ENCODE measurements around the gene ZNF789. TPM values are rescaled to one million over a fixed set of nuclear protein-coding genes. Genes with fewer than 3 reads are reported as not detected.

The ZNF789 gene
- total and polyA plus RNA-seq, 9 of the 15 experiments (the other 6 are each of a cell fraction or from before 2014, with no cell fraction given): 6.1 to 57.0 (median 24.8) TPM

- TF ChIP-seq OTX1 (CRISPR knock-in tag; IDR thresholded peaks at IDR 0.05): peak; percentile 67; the same call in 1 of the 2 replicates
- TF ChIP-seq, protein P1, sequence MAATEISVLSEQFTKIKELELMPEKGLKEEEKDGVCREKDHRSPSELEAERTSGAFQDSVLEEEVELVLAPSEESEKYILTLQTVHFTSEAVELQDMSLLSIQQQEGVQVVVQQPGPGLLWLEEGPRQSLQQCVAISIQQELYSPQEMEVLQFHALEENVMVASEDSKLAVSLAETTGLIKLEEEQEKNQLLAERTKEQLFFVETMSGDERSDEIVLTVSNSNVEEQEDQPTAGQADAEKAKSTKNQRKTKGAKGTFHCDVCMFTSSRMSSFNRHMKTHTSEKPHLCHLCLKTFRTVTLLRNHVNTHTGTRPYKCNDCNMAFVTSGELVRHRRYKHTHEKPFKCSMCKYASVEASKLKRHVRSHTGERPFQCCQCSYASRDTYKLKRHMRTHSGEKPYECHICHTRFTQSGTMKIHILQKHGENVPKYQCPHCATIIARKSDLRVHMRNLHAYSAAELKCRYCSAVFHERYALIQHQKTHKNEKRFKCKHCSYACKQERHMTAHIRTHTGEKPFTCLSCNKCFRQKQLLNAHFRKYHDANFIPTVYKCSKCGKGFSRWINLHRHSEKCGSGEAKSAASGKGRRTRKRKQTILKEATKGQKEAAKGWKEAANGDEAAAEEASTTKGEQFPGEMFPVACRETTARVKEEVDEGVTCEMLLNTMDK (IDR thresholded peaks at IDR 0.05; ENCODE audit: borderline replicate concordance, insufficient read depth, low read depth, low read length, poor library complexity, severe bottlenecking): no peak
- TF ChIP-seq XRCC3 (IDR thresholded peaks at IDR 0.05): no peak
- no peak for TF ChIP-seq KHSRP (IDR thresholded peaks at IDR 0.05)
- TF ChIP-seq ZFPM2 (CRISPR knock-in tag; IDR thresholded peaks at IDR 0.05): no peak
- no peak for TF ChIP-seq SAFB (IDR thresholded peaks at IDR 0.05; ENCODE audit: borderline replicate concordance, low read depth, low read length)
- no peak for TF ChIP-seq NCOA1 (IDR thresholded peaks at IDR 0.05; ENCODE audit: low read depth)
- no peak for TF ChIP-seq KLF16 (IDR thresholded peaks at IDR 0.05)
- TF ChIP-seq ARID1B (IDR thresholded peaks at IDR 0.05): no peak
- peak; percentile 92 for TF ChIP-seq SUPT5H (IDR thresholded peaks at IDR 0.05)
- peak; percentile 73; the same call in 1 of the 2 replicates for TF ChIP-seq ZBED1 (IDR thresholded peaks at IDR 0.05)
- peak; percentile 98 for TF ChIP-seq L3MBTL2 (IDR thresholded peaks at IDR 0.05)
- no peak for TF ChIP-seq ZNF354B (CRISPR knock-in tag; IDR thresholded peaks at IDR 0.05)
- TF ChIP-seq ZNF551 (CRISPR knock-in tag; IDR thresholded peaks at IDR 0.05): no peak
- no peak for TF ChIP-seq SNAPC5 (CRISPR knock-in tag; IDR thresholded peaks at IDR 0.05)
- peak; percentile 26 for TF ChIP-seq ZFP36 (IDR thresholded peaks at IDR 0.05; ENCODE audit: low read depth, low read length, partially characterized antibody)
- no peak for TF ChIP-seq DIDO1 (tag; IDR thresholded peaks at IDR 0.05; ENCODE audit: low read depth)
- TF ChIP-seq, protein P2, sequence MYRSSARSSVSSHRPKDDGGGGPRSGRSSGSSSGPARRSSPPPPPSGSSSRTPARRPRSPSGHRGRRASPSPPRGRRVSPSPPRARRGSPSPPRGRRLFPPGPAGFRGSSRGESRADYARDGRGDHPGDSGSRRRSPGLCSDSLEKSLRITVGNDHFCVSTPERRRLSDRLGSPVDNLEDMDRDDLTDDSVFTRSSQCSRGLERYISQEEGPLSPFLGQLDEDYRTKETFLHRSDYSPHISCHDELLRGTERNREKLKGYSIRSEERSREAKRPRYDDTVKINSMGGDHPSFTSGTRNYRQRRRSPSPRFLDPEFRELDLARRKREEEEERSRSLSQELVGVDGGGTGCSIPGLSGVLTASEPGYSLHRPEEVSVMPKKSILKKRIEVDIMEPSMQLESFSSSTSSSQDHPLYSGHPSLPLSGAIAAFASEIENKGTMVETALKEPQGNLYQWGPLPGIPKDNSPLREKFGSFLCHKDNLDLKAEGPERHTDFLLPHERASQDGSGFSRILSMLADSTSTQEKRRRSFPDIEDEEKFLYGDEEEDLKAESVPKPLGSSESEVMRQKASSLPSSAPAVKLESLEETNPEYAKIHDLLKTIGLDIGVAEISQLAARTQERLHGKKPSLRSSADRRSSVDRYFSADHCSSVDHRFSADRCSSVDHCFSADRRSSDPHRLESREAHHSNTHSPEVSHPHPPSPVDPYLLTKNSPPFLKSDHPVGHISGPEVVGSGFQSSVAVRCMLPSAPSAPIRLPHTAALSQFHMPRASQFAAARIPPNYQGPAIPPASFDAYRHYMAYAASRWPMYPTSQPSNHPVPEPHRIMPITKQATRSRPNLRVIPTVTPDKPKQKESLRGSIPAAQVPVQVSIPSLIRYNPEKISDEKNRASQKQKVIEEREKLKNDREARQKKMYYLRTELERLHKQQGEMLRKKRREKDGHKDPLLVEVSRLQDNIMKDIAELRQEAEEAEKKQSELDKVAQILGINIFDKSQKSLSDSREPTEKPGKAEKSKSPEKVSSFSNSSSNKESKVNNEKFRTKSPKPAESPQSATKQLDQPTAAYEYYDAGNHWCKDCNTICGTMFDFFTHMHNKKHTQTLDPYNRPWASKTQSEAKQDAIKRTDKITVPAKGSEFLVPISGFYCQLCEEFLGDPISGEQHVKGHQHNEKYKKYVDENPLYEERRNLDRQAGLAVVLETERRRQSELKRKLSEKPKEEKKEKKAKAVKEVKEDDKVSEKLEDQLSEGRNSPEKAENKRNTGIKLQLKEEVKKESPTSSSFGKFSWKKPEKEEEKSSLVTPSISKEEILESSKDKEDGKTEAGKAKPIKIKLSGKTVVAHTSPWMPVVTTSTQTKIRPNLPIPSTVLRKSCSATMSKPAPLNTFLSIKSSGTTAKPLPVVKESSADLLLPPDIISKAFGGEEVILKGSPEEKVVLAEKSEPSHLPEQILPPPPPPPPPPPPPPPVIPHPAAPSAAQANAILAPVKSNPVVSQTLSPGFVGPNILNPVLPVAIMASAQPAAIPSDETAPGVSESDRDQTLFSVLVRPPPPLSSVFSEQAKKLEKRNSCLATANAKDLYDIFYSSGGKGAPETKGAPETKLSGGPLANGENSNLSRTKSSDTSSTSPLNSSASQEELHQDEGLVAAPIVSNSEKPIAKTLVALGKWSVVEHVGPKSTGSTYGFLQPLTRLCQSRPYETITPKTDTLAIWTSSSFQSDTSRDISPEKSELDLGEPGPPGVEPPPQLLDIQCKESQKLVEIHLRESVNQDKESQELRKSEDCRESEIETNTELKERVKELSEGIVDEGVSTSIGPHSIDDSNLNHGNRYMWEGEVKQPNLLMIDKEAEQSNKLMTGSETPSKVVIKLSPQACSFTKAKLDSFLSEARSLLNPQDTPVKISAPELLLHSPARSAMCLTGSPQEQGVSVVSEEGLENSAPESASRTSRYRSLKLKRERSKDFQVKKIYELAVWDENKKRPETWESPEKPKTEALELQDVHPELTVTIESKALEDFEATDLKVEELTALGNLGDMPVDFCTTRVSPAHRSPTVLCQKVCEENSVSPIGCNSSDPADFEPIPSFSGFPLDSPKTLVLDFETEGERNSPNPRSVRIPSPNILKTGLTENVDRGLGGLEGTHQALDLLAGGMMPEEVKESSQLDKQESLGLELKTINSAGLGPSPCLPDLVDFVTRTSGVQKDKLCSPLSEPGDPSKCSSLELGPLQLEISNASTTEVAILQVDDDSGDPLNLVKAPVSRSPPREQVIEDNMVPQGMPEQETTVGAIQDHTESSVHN (IDR thresholded peaks at IDR 0.05; ENCODE audit: borderline replicate concordance in 1 of 2, low read depth in 1 of 2): no peak
- no peak for TF ChIP-seq IRF2 (CRISPR knock-in tag; IDR thresholded peaks at IDR 0.05)
Observed at GRCh38 chr7:99438573-99439480, 33.9 kb upstream of the ZNF789 start, which contains the start of the genes CPSF4 and PTCD1 (continued).

Measured in K562 (cell line).